T-cell (primary cell): ENCODE data around the gene MAOA. TPM values are rescaled to one million over a fixed set of nuclear protein-coding genes. Genes with fewer than 3 reads are reported as not detected.

Experiments used
- ATAC-seq, 4 experiments: fragments of 200-7000 bp in 3 of 4; fragments of 150-1000 bp in 1 of 4; cut with Tn5 transposase; replicated peaks in 1 of 4; 1 replicate in 3 of 4; 2 replicates in 1 of 4; pipeline ENCODE4 v1.10.0; 2021; ENCODE audit warnings: moderate library complexity in 3 of 4, mild to moderate bottlenecking in 2 of 4, moderate number of reproducible peaks in 1 of 4
- CTCF ChIA-PET, 2 donors: fragments of 300-600 bp; sonication (Branson Sonifier 250); formaldehyde crosslinking; loops; one replicate each; lab custom pipeline; 2022; ENCODE audit warnings: antibody characterized with exemption in 2 of 2; lab: Charles Lee
- POLR2A ChIA-PET, 2 donors: fragments of 300-600 bp; sonication (Branson Sonifier 250); formaldehyde crosslinking; loops; one replicate each; lab custom pipeline; 2022; ENCODE audit warnings: antibody characterized with exemption in 2 of 2; lab: Charles Lee
- DNase-seq, 35 experiments: peaks; one replicate each; pipeline versions ENCODE4 v3.0.0 to v3.0.0-alpha.2; 2013 to 2023
- H3K27ac ChIP-seq: one replicate; pipeline ENCODE4 v1.5.1; 2013; ENCODE audit warnings: low read length
- H3K27me3 ChIP-seq, 2 experiments: replicated peaks in 1 of 2; 1 replicate in 1 of 2; 2 replicates in 1 of 2; pipeline versions ENCODE4 v1.6.1 to v1.7.0; 2013; ENCODE audit warnings: low read length in 1 of 2, mixed read lengths in 1 of 2; ENCODE audit not compliant: control insufficient read depth in 2 of 2, insufficient read depth in 2 of 2; ENCODE audit errors: extremely low read depth in 1 of 2
- H3K36me3 ChIP-seq, 2 donors: 1 replicate in 1 of 2; 2 replicates in 1 of 2; pipeline versions ENCODE4 v1.6.1 to v1.7.0; 2013; ENCODE audit warnings: low read length in 1 of 2; ENCODE audit not compliant: control insufficient read depth in 2 of 2, insufficient read depth in 1 of 2; ENCODE audit errors: extremely low read depth in 1 of 2
- H3K4me1 ChIP-seq, 2 experiments: 1 replicate in 1 of 2; 2 replicates in 1 of 2; pipeline versions ENCODE4 v1.6.1 to v1.7.0; 2013; ENCODE audit warnings: low read length in 2 of 2, mixed read lengths in 1 of 2; ENCODE audit not compliant: insufficient read depth in 2 of 2, control insufficient read depth in 1 of 2; ENCODE audit errors: extremely low read depth in 1 of 2
- H3K4me3 ChIP-seq, 2 donors: 1 replicate in 1 of 2; 2 replicates in 1 of 2; pipeline versions ENCODE4 v1.5.1 to v1.7.0; 2013; ENCODE audit warnings: mild to moderate bottlenecking in 2 of 2, low read length in 1 of 2, moderate library complexity in 1 of 2; ENCODE audit not compliant: control insufficient read depth in 1 of 2; ENCODE audit errors: extremely low read depth in 1 of 2
- H3K9me3 ChIP-seq: 2 replicates; pipeline ENCODE4 v1.7.0; 2013
- H3K27ac Mint-ChIP-seq, 2 donors: one replicate each; pipeline ENCODE4 v1.8.0; 2020 to 2021; ENCODE audit warnings: mild to moderate bottlenecking in 2 of 2, mixed read lengths in 2 of 2
- H3K27me3 Mint-ChIP-seq, 2 donors: one replicate each; pipeline ENCODE4 v1.8.0; 2021 to 2022; ENCODE audit warnings: mixed read lengths in 2 of 2
- H3K36me3 Mint-ChIP-seq: one replicate; pipeline ENCODE4 v1.8.0; 2021; ENCODE audit warnings: mixed read lengths
- H3K4me1 Mint-ChIP-seq, 3 donors: one replicate each; pipeline ENCODE4 v1.8.0; 2020 to 2022; ENCODE audit warnings: mixed read lengths in 3 of 3, mild to moderate bottlenecking in 1 of 3
- H3K4me3 Mint-ChIP-seq, 3 donors: one replicate each; pipeline ENCODE4 v1.8.0; 2020 to 2022; ENCODE audit warnings: mild to moderate bottlenecking in 3 of 3, mixed read lengths in 3 of 3, moderate library complexity in 3 of 3
- H3K9me3 Mint-ChIP-seq, 3 donors: one replicate each; pipeline ENCODE4 v1.8.0; 2020 to 2022; ENCODE audit warnings: mixed read lengths in 3 of 3
- WGBS: methylation state at CpG from one replicate; pipeline ENCODE4 v1.1.5; 2013; ENCODE audit warnings: missing lambda C conversion rate; ENCODE audit not compliant: insufficient coverage; 5-methylcytosine and 5-hydroxymethylcytosine counted together
- total RNA-seq, 35 experiments: library from RNA in 6 of 35; stranded (reverse) in 6 of 35; fragments of 120-200 nt in 1 of 35; gene quantifications; one replicate each; pipeline versions ENCODE4 v1.2.1 to v1.2.4 and lab custom pipeline; 2013 to 2026

The MAOA gene
- total RNA-seq, 5 donors from 2014 or later (not counting 1 experiment from before 2014, with no cell fraction given): 0.08 to 0.55 (median 0.37) TPM; not detected in 1

GRCh38 chrX:43657671-43658070 is 1.6 kb downstream of the MAOA start:
- no peaks in the 10 kb centered on the region for H3K36me3 ChIP-seq
- Mint-ChIP-seq H3K27ac (no peak overlapping the region), H3K4me1 (peaks cover 4 to 12% (median 9%) of the 10 kb centered on the region in 3 donors), H3K36me3 (no peaks in the 10 kb centered on the region), H3K4me3 (no peak overlapping the region), H3K9me3 (no peaks in the 10 kb centered on the region), H3K27me3 (peaks cover 2 to 12% of the 10 kb centered on the region in 2 donors)
- peaks cover 0 to 13% of the 10 kb centered on the region in 2 experiments for H3K27me3 ChIP-seq
- ATAC-seq: no peak
- H3K27ac ChIP-seq: no peak overlapping the region
- no peak for DNase-seq
- ChIA-PET CTCF (no interaction called here), POLR2A (no interaction called here)
- no peak overlapping the region for H3K4me3 ChIP-seq
- H3K9me3 ChIP-seq: no peaks in the 10 kb centered on the region
- H3K4me1 ChIP-seq: peaks cover 0 to 15% of the 10 kb centered on the region in 2 experiments
- no CpG with 5 or more reads among the region's 1 CpG for WGBS

DNA sequence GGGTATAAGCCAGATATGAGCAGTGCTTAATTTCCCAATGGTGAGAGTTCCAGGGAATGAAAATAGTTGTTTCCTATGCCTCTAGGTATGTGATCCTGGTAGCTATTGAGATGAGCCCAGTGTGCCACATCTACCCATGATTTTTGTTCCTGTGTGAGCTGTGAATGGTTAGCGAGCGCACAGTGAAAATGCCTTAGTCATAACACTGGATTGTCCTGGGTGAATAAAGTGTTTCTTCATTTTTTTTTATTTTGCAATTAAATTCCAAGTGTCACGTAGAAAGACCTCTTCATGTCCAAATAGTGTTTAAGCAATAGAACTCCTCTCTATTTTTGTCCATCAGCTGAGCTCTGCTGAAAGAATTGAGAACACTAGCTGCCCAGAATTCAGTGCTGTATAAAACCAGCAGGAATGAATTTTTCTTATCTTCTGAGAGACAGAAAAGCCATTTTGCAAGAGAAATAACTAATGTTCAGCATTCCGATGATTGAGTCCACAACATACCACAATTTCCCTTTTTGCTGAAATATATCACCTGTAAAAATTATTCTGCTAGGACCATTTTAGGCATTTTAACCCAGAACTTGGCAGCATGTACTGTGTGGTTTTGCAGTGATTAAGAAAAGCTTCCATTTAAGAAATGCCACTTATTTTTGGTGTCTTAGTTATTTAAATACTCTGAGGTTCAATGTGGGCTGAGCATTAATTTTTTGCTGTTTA is 5.6 kb downstream of the MAOA start:
- Mint-ChIP-seq H3K36me3 (no peaks in the 10 kb centered on the region), H3K27me3 (peaks cover 6 to 14% of the 10 kb centered on the region in 2 donors), H3K4me1 (peaks cover 0 to 2% (median 0%) of the 10 kb centered on the region in 3 donors), H3K27ac (no peak overlapping the region), H3K4me3 (no peak overlapping the region), H3K9me3 (no peaks in the 10 kb centered on the region)
- DNase-seq (no peak), ATAC-seq (no peak)
- ChIA-PET CTCF (no interaction called here), POLR2A (no interaction called here)
- no peaks in the 10 kb centered on the region for H3K27me3 ChIP-seq
- H3K4me3 ChIP-seq: no peak overlapping the region
- no CpG with 5 or more reads among the region's 4 CpGs for WGBS
- H3K4me1 ChIP-seq: no peaks in the 10 kb centered on the region
- no peaks in the 10 kb centered on the region for H3K9me3 ChIP-seq
- H3K27ac ChIP-seq: no peak overlapping the region
- H3K36me3 ChIP-seq: no peaks in the 10 kb centered on the region

GRCh38 chrX:43663173-43663572 is 7.1 kb downstream of the MAOA start:
- Mint-ChIP-seq H3K27ac (no peak overlapping the region), H3K36me3 (no peaks in the 10 kb centered on the region), H3K4me3 (no peak overlapping the region), H3K27me3 (peaks cover 6 to 14% of the 10 kb centered on the region in 2 donors), H3K9me3 (no peaks in the 10 kb centered on the region), H3K4me1 (peaks cover 0 to 2% (median 0%) of the 10 kb centered on the region in 3 donors)
- WGBS: no CpG with 5 or more reads among the region's 1 CpG
- H3K9me3 ChIP-seq: no peaks in the 10 kb centered on the region
- ChIA-PET POLR2A (no interaction called here), CTCF (no interaction called here)
- DNase-seq (no peak), ATAC-seq (no peak)
- no peaks in the 10 kb centered on the region for H3K27me3 ChIP-seq
- H3K27ac ChIP-seq: no peak overlapping the region
- H3K36me3 ChIP-seq: no peaks in the 10 kb centered on the region
- no peaks in the 10 kb centered on the region for H3K4me1 ChIP-seq
- H3K4me3 ChIP-seq: no peak overlapping the region

DNA sequence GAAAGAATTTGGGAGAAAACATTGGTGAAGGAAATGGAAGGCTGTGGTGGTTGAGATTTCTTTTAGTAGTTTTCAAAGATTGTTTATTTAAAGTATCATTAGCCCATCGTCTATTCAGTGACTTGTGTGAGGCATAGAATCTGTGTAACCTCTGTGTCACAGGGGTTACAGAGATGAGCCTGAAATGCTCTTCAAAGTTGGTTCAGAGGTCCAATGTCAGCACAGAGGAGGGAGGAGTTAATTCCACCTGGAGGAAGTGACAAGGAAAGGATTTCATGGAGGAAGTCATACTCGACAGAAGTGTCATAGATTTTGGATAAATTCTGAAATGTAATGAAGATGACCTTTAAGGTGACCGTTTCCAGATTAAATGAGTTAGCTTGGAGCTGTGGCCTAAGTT is 8.2 kb downstream of the MAOA start:
- Histone ChIP-seq H3K27me3 (no peaks in the 10 kb centered on the region), H3K4me1 (no peaks in the 10 kb centered on the region), H3K36me3 (no peaks in the 10 kb centered on the region), H3K4me3 (no peak overlapping the region), H3K27ac (no peak overlapping the region), H3K9me3 (no peaks in the 10 kb centered on the region)
- H3K9me3 Mint-ChIP-seq: no peaks in the 10 kb centered on the region
- peaks cover 6 to 14% of the 10 kb centered on the region in 2 donors for H3K27me3 Mint-ChIP-seq
- DNase-seq (no peak), ATAC-seq (no peak)
- H3K4me1 Mint-ChIP-seq: no peaks in the 10 kb centered on the region
- POLR2A ChIA-PET: no interaction called here
- H3K4me3 Mint-ChIP-seq: no peak overlapping the region
- WGBS: 90% methylated on average over 2 of the region's 3 CpGs
- CTCF ChIA-PET: no interaction called here
- no peak overlapping the region for H3K27ac Mint-ChIP-seq
- no peaks in the 10 kb centered on the region for H3K36me3 Mint-ChIP-seq

DNA sequence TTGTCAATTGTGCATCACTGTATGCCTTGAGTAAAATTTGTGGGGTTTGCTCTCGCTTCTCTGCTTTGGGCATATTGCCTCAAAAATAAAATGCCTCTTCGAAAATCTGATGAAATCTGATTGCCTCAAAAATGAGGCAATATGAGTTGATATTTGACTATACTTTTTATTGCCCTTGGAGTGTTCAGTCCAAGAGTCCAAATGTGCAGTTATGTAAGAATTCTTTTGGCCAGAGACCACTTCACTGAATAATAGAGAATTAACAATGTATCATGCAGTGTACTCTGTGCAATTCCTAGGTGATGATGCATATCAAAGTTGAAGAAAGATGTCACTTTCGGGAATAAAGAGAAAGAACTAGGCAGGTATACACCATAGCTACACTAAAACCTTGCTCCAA is 8.6 kb downstream of the MAOA start:
- Histone ChIP-seq H3K27me3 (no peaks in the 10 kb centered on the region), H3K9me3 (no peaks in the 10 kb centered on the region), H3K27ac (no peak overlapping the region), H3K36me3 (no peaks in the 10 kb centered on the region), H3K4me3 (no peak overlapping the region), H3K4me1 (no peaks in the 10 kb centered on the region)
- WGBS: no CpG with 5 or more reads among the region's 3 CpGs
- H3K36me3 Mint-ChIP-seq: no peaks in the 10 kb centered on the region
- ATAC-seq (no peak), DNase-seq (no peak)
- H3K9me3 Mint-ChIP-seq: no peaks in the 10 kb centered on the region
- H3K4me1 Mint-ChIP-seq: no peaks in the 10 kb centered on the region
- H3K27me3 Mint-ChIP-seq: peaks cover 8 to 17% of the 10 kb centered on the region in 2 donors
- H3K4me3 Mint-ChIP-seq: no peak overlapping the region
- no peak overlapping the region for H3K27ac Mint-ChIP-seq
- CTCF ChIA-PET: no interaction called here
- POLR2A ChIA-PET: no interaction called here

DNA sequence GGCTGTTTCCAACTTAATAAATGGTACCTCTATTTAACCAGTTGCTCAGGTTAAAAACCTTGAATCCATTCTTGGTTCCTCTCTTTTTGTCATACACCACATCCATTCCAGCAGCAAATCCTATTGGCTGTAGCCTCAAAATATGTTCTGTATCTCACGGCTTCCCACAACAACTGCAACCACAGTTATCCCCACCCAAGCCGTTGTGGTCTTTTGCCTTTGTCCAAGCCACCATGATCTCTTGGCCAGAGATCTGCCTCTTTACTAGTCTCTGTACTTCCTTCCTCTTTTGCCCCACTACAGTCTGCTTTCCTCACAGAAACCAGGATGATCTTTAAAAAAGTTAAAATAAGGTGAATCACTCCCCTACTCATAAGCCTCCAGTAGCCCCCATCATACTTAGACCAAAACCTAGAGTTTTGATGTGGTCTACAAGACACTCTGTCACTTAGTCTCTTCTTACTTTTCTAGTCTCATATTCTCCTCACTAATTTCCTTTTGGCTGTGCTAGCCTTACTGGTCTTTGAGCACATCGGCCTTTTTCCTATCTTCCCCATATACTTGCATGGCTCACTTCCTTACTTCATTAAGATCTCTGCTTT is 10.3 kb downstream of the MAOA start:
- no peaks in the 10 kb centered on the region for H3K4me1 ChIP-seq
- no peaks in the 10 kb centered on the region for H3K9me3 ChIP-seq
- 22% methylated on average over 2 of the region's 3 CpGs for whole genome bisulfite sequencing
- H3K4me1 Mint-ChIP-seq: no peaks in the 10 kb centered on the region
- no peaks in the 10 kb centered on the region for H3K27me3 ChIP-seq
- no peaks in the 10 kb centered on the region for H3K36me3 Mint-ChIP-seq
- H3K36me3 ChIP-seq: no peaks in the 10 kb centered on the region
- ATAC-seq (no peak), DNase-seq (no peak)
- ChIA-PET CTCF (no interaction called here), POLR2A (no interaction called here)
- H3K4me3 ChIP-seq: no peak overlapping the region
- H3K27me3 Mint-ChIP-seq: peaks cover 8 to 17% of the 10 kb centered on the region in 2 donors
- H3K4me3 Mint-ChIP-seq: no peak overlapping the region
- H3K27ac Mint-ChIP-seq: no peak overlapping the region
- H3K27ac ChIP-seq: no peak overlapping the region
- no peaks in the 10 kb centered on the region for H3K9me3 Mint-ChIP-seq
